ENCODE measurements around the gene IGFALS.

IGFALS gene

GRCh38 chr16:1793578-1794220 is at the start of gene IGFALS:
TSS of gene IGFALS (minus strand) at chr16:1793705. CDS start at chr16:1793652, 53 bp downstream.
- DNase-seq: no peak

- DNase-seq: no peak
These were observed 46.0 kb upstream of the IGFALS start for GRCh38 chr16:1839554-1839953.

- no peak for DNase-seq
These were observed 40.6 kb upstream of the IGFALS start for GRCh38 chr16:1834096-1834495.

- peak; percentile 21 for DNase-seq
These were observed 39.4 kb upstream of the IGFALS start for GRCh38 chr16:1832838-1833454.

- no peak for DNase-seq
These were observed 37.9 kb upstream of the IGFALS start for GRCh38 chr16:1831186-1832075.

- no peak for DNase-seq
These were observed 36.7 kb upstream of the IGFALS start for GRCh38 chr16:1830213-1830612.

GRCh38 chr16:1828645-1829410 is 35.3 kb upstream of the IGFALS start:
- no peak for DNase-seq

- DNase-seq: peak; percentile 76
These were observed 33.4 kb upstream of the IGFALS start, which contains the start of the genes FAHD1 and HAGH for GRCh38 chr16:1826691-1827573. TSS of gene FAHD1 (plus strand) at chr16:1827206. CDS start at chr16:1827239, 33 bp downstream. TSS of gene HAGH (minus strand) at chr16:1826825. CDS start at chr16:1826787, 38 bp downstream.

GRCh38 chr16:1825864-1826690 is 32.6 kb upstream of the IGFALS start:
- no peak for DNase-seq

GRCh38 chr16:1825381-1825863 is 31.9 kb upstream of the IGFALS start:
- DNase-seq: no peak

GRCh38 chr16:1823821-1824220 is 30.3 kb upstream of the IGFALS start:
- DNase-seq: no peak

GRCh38 chr16:1822801-1823200 is 29.3 kb upstream of the IGFALS start:
- no peak for DNase-seq

GRCh38 chr16:1821861-1822611 is 28.5 kb upstream of the IGFALS start:
- DNase-seq: no peak

- DNase-seq: no peak
These were observed 27.4 kb upstream of the IGFALS start for GRCh38 chr16:1820946-1821290.

- DNase-seq: no peak
These were observed 26.8 kb upstream of the IGFALS start for GRCh38 chr16:1820096-1820945.

- no peak for DNase-seq
These were observed 26.1 kb upstream of the IGFALS start for GRCh38 chr16:1819611-1820010.

GRCh38 chr16:1818873-1819525 is 25.5 kb upstream of the IGFALS start:
- DNase-seq: no peak

GRCh38 chr16:1818204-1818872 is 24.8 kb upstream of the IGFALS start:
- no peak for DNase-seq
